Stimulated activated CD8-positive, alpha-beta memory T cell treated with anti-CD3 and anti-CD28 coated beads, Interleukin-12 subunit alpha, Interleukin-12 subunit beta, amount 100 ng/mL, for 1 hour (primary cell): ENCODE results near the gene ADAMTS17.
"Not testable (repeated sequence)": the region's sequence is repeated elsewhere in the genome, so short reads cannot be mapped to it uniquely, and the experiment has no call there.

ENCODE experiments used
- DNase-seq: peaks from one replicate; pipeline ENCODE4 v3.0.0-alpha.2; 2020; ENCODE audit warnings: low read depth

The ADAMTS17 gene

GRCh38 chr15:100107151-100107550 is 234.6 kb downstream of the ADAMTS17 start:
- DNase-seq = no peak

DNA sequence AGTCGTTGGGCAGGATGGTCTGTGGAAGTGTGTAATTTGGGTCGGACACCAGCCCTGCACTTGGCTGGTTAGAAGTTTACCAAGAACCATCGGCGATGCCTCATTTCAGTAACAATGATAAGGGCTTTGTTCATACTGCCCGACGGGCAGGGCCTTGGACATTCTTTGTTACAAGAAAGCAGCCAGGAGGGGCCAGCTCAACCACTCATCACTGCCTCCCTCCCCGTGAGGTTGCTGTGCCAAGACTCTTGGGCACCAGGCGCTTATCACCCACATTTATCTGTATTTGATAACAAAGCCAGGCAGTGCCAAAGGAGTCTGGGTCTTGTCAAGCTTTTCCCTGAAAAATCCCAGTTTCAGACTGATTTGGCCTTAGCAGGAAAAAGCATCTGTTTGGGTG is 235.0 kb downstream of the ADAMTS17 start:
- DNase-seq = no peak

GRCh38 chr15:100105101-100105500 is 236.7 kb downstream of the ADAMTS17 start:
- DNase-seq = no peak

DNA sequence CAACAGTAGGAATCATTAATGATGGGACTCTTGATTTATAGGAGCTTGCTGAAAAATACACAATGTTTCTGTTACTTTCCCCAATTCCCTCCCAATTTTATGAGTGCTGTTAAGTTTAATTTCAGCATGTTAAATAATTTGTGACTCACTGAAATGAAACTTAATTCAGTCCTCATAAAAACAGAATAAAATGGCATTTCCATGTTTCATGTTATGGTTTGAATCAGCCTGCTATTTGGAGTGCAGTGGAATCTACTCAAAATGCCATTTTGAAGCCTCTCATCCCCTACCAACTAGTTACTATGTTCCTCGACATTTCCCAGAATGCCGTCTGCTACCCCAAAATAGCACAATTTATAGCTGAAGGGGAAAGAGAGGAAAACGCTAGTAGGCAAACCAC is 237.5 kb downstream of the ADAMTS17 start:
- DNase-seq = no peak

- no peak for DNase-seq
Measured at GRCh38 chr15:100103828-100104227, 237.9 kb downstream of the ADAMTS17 start.

GRCh38 chr15:100101426-100102089 is 240.2 kb downstream of the ADAMTS17 start:
- no peak for DNase-seq

- DNase-seq = no peak
Measured at GRCh38 chr15:100100926-100101325, 240.8 kb downstream of the ADAMTS17 start.

DNA sequence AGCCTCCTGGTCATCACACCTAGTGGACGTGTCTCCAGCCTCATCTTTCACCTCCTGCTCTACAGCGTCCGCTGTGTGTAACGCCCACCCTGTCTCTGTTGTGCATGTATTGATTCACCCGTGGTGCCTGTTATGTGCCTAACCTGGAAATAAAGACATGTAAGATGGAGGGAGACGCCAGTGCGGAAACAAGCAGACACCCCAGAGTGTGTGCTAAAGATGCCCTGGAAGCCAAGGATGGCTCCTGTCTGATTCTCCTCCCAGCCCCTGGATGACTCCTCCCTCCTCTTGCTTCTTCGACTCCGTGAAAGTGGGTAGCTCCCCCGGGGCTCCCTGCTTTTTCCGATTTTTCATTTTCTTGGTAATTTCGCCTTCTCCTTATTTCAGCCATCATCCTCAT is 241.8 kb downstream of the ADAMTS17 start:
- no peak for DNase-seq

GRCh38 chr15:100098705-100099104 is 243.1 kb downstream of the ADAMTS17 start:
- no peak for DNase-seq

GRCh38 chr15:100097342-100098127 is 244.2 kb downstream of the ADAMTS17 start:
- no peak for DNase-seq

DNA sequence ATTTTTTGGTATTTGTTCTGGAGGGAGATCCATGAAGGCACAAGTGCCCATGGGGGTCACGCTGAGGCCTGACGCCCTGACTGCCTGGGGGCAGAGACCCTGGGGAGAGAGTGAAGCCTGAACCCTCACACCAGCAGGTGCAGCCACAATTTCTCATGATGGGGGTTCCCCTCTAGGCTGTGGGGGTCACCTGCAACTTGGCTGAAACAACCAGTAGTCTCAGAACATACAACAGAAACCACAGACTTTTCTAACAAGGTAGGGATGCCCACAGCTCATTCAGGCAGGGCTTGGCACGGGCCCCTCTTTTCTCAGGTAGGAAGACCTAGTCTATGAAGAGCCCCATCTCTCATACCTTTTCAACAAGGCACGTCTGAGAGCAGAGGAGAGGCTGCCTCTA is 245.1 kb downstream of the ADAMTS17 start:
- no peak for DNase-seq

DNA sequence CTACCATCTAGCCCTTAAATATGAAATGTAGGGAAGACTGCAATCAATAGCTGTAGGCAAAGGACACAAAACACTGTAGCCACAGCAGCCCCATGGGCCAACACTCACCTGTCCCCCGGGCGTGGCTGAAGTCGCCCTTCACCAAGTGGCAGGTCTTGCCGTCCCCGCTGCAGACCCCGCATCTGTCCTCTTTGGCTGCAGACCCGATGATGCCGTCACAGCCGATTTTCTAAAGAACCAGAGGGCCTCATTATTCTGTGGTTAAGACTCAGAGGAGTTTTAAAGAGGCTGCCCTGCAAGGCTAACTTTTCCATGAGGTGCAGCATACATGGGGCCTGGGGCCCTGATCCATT is 245.6 kb downstream of the ADAMTS17 start:
- DNase-seq = no peak

- no peak for DNase-seq
Measured at GRCh38 chr15:100095541-100096247, 246.1 kb downstream of the ADAMTS17 start.

DNA sequence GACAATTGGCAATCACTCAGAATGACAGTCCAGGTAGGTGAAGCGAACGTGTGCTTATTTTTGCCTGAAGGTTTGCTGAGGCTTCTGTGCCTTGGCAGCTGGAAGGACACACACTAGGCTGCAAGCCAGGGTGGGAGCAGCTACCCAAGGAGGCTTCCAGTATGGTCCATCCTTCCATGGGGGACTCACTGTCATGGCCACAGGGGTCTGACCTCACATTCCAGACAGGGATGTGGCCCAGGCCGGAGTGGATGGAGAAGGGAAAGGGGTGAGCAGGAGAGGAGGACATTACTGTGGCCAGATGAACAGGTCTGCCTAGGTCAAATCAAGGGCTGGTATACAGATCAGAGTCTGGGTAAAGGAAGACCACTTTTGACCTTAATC is 247.7 kb downstream of the ADAMTS17 start:
- DNase-seq = no peak

DNA sequence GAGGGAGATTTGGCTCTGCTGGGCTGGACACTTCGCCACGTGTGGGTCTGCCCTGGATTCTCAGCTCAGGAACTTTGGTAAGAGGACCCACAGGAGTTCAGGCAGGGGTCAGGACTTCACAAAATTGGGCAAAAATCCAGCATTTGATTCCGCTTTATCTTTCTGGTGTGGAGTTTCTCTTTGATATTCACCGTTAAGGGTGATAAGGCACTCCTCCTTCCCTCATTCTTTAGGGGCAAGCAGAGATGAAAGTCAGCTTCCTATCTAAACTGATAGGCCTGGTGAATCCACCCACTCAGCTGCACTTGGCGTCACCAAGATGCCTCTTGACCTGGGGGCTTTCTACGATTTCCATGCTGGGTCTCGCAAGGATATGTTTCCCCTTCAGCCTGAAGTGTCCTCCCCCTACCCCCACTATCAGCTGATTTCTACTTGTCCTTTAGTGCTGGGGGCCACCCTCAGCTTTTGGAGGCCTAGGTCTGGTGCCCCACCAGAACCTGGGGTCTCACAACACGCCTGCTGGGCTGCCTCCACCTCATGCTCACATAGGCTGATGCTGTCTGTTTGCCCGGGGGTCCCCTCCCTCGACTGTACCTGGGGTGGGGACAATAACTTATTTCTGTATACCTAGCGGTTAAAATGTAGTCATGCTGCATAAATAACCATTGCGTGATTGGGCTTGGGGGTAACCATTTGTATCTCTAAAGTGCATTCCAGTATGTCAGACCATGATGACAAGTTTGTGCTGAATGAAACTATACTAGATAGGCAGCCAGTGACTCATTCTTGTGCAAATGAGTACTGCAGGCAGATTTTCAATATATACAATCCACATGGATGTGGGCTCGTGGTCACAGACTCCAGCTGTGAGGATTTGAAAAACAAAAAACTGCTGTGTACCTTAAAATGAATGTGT is 248.3 kb downstream of the ADAMTS17 start:
- DNase-seq = no peak

- no peak for DNase-seq
Measured at GRCh38 chr15:100092034-100092433, 249.7 kb downstream of the ADAMTS17 start.

GRCh38 chr15:100090411-100090810 is 251.4 kb downstream of the ADAMTS17 start:
- DNase-seq = no peak

DNA sequence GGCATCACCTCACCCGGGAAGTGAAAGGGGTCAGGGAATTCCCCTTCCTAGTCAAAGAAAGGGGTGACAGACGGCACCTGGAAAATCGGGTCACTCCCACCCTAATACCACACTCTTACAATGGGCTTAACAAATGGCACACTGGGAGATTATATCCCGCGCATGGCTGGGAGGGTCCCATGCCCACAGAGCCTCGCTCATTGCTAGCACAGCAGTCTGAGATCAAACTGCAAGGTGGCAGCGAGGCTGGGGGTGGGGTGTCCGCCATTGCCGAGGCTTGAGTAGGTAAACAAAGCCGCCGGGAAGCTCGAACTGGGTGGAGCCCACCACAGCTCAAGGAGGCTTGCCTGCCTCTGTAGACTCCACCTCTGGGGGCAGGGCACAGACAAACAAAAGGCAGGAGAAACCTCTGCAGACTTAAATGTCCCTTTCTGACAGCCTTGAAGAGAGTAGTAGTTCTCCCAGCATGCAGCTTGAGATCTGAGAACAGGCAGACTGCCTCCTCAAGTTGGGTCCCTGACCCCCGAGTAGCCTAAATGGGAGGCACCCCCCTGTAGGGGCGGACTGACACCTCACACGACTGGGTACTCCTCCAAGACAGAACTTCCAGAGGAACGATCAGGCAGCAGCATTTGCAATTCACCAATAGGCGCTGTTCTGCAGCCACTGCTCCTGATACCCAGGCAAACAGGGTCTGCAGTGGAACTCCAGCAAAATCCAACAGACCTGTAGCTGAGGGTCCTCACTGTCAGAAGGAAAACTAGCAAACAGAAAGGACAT is 257.5 kb downstream of the ADAMTS17 start:
- not testable (repeated sequence) for DNase-seq

DNA sequence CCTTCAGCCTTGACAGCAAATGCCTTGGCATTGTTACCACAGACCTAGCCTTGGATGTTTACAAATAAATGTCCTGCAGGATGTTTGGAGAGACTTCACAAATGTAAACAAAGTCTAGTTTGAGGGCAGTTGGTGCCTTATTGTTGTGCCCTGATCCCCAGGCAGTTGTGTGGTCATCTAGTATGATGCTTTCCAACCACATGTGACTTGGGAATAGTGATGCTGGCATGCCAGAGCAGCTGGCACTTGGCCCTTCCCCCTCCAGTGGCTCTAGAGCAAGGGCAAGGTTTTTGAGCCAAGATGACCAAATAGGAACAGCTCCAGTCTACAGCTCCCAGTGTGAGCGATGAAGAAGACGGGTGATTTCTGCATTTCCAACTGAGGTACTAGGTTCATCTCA is 258.2 kb downstream of the ADAMTS17 start:
- DNase-seq = no peak

DNA sequence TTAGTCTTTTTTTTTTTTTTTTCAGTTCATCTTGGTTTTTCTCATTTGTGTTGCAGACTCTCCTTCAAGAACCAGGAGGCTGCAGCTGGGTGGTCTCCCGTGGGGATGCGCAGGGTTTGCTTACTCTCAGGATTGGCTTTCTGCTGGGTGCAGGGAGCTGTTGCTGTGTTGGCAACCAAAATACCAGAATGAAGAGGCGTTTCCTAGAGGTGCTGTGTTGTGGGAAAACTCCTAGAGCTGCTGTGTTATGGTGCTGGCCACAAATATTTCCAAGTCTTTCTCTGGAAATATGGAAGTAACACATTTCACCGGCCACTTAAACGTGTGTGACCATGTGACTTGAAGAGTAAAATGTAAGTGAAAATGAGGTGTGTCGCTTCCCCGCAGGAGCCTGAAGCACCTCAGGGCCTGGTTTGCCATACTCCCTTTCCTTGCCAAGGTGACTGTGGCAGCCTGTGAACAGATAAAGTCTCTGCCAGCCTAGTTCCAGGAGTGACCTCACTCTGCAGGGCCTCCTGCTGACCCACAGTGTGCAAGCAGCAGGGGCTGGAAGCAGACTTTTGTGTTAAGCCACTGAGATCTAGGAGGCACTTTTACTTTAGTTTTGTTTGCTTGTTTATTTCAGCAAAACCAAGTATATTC is 258.9 kb downstream of the ADAMTS17 start:
- no peak for DNase-seq

DNA sequence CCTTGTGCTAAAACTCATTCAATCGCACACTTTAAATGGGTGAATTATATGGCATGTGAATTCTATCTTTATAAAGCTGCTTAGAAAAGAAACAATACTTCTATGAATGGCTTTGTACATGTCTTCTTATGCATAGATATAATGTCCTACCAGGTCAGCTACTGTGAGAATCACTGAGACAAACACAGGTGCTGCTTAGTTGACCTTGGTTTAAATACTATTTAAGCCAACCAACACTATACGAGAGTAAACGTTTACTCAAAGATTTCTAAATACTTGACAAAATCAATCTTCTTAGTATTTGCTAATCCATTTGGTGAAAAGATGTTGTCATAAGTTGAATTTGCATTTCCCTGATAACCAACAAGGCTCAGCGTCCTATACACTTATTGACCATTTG is 260.3 kb downstream of the ADAMTS17 start:
- DNase-seq = no peak
